Stimulated activated CD4-positive, alpha-beta T cell treated with anti-CD3 and anti-CD28 coated beads, Interleukin-12 subunit alpha, Interleukin-12 subunit beta, amount 100 ng/mL, for 24 hours (primary cell): ENCODE measurements around the gene SLC17A4.

ENCODE experiments used
- DNase-seq, 2 experiments: peaks; one replicate each; pipeline ENCODE4 v3.0.0-alpha.2; 2020; ENCODE audit warnings: low read depth in 2 of 2

SLC17A4 gene

GRCh38 chr6:25815194-25815593 lies 60.7 kb downstream of the SLC17A4 start:
- no peak for DNase-seq

- DNase-seq = no peak
Observed at GRCh38 chr6:25816252-25816651, 61.7 kb downstream of the SLC17A4 start.

GRCh38 chr6:25821341-25821740 lies 66.8 kb downstream of the SLC17A4 start:
- no peak for DNase-seq

GRCh38 chr6:25829375-25829774 lies 74.8 kb downstream of the SLC17A4 start:
- no peak for DNase-seq

GRCh38 chr6:25830458-25830857 lies 75.9 kb downstream of the SLC17A4 start:
- no peak for DNase-seq
